Adrenal gland (tissue), 12 donors: ENCODE data around the gene XG. TPM values are rescaled to one million over a fixed set of nuclear protein-coding genes. Genes with fewer than 3 reads are reported as not detected.

Experiments used
- DNase-seq, 7 donors: peaks; one replicate each; pipeline ENCODE4 v3.0.0-alpha.2; 2019 to 2020
- H3K27ac ChIP-seq, 5 donors: fragments of 200-600 bp; sonication (generic) in 4 of 5; 1 replicate in 3 of 5; 2 replicates in 2 of 5; pipeline versions ENCODE4 v1.5.1 to v1.8.0; 2016 to 2020; ENCODE audit warnings: mild to moderate bottlenecking in 1 of 5
- H3K27me3 ChIP-seq: fragments of 200-600 bp; 2 replicates; pipeline ENCODE4 v1.8.0; 2021
- H3K36me3 ChIP-seq, 2 donors: fragments of 200-600 bp; replicated peaks in 1 of 2; 1 replicate in 1 of 2; 2 replicates in 1 of 2; pipeline versions ENCODE4 v1.5.1 to v1.8.0; 2018 to 2022
- H3K4me1 ChIP-seq, 2 donors: fragments of 200-600 bp; replicated peaks in 1 of 2; 1 replicate in 1 of 2; 2 replicates in 1 of 2; pipeline versions ENCODE4 v1.5.1 to v1.8.0; 2018 to 2021
- H3K4me3 ChIP-seq, 4 donors: fragments of 200-600 bp; sonication (generic) in 3 of 4; one replicate each; pipeline ENCODE4 v1.5.1; 2016 to 2018
- H3K9me3 ChIP-seq, 3 donors: fragments of 200-600 bp; sonication (generic) in 1 of 3; replicated peaks in 1 of 3; 1 replicate in 2 of 3; 2 replicates in 1 of 3; pipeline versions ENCODE4 v1.5.1 to v1.8.0; 2016 to 2021
- POLR2A ChIP-seq, 2 donors: fragments of 450-650 bp; IDR thresholded peaks; one replicate each; pipeline ENCODE4 v1.6.1; 2017; ENCODE audit warnings: antibody characterized with exemption in 2 of 2, mild to moderate bottlenecking in 2 of 2, moderate library complexity in 1 of 2
- WGBS, 4 donors: extraction: QIAGEN DNeasy Blood & Tissue Kit in 2 of 4; methylation state at CpG; one replicate each; pipeline versions ENCODE4 v1.1.5 to v1.1.7; 2013 to 2017; 5-methylcytosine and 5-hydroxymethylcytosine counted together
- intact Hi-C, 2 donors: fragments of 100-400 bp; cut with DNase I; formaldehyde crosslinking; loops; one replicate each; pipeline versions ENCODE4 v1.14.1 to v1.15.0; 2022 to 2023
- polyA plus RNA-seq, 3 donors: library from polyadenylated mRNA; stranded (reverse); fragments of 200-250 nt in 2 of 3; fragments of 350-450 nt in 1 of 3; fragmentation: Illumina TruSeq in 1 of 3; extraction: RNeasy Lipid Tissue Mini Kit (QIAGEN cat#74804) in 1 of 3; gene quantifications; one replicate each; pipeline ENCODE4 v1.2.3, GENCODE V29; 2013 to 2014
- total RNA-seq, 9 donors: library from RNA; depleted of rRNA in 4 of 9; stranded (reverse); fragments of >200 nt in 4 of 9; fragments of 120-200 nt in 1 of 9; fragmentation: NEBNext Ultra II Directional in 1 of 9; extraction: Animal tissue kit (Norgen Biotek cat#: 25700) in 1 of 9; gene quantifications; one replicate each; pipeline versions ENCODE4 v1.1.0 to v1.2.4, GENCODE V29; 2013 to 2023
- TF ChIP-seq, protein P1 (sequence below), 6 experiments: fragments of 450-650 bp in 4 of 6; fragments of 200-600 bp in 2 of 6; sonication (generic) in 1 of 6; IDR thresholded peaks; 1 replicate in 5 of 6; 2 replicates in 1 of 6; pipeline versions ENCODE4 v1.5.1 to v1.8.0; 2016 to 2021; ENCODE audit warnings: antibody characterized with exemption in 6 of 6, mild to moderate bottlenecking in 2 of 6, moderate library complexity in 1 of 6
- donor health status: healthy with polysubstance abuse.
- donor health status: Bipolar disorder and iron deficiency.
- donor health status: DM: yes; HTN: yes; CAD: no.
- donor health status: DM: no; HTN: no; CAD: no.
- donor health status: DM: no; HTN: no; CAD: no.
- donor health status: DM: yes; HTN: yes; CAD: no.

XG gene
- total and polyA plus RNA-seq, 12 donors: 0.06 to 0.07 TPM; not detected in 10

- TF ChIP-seq, protein P1, sequence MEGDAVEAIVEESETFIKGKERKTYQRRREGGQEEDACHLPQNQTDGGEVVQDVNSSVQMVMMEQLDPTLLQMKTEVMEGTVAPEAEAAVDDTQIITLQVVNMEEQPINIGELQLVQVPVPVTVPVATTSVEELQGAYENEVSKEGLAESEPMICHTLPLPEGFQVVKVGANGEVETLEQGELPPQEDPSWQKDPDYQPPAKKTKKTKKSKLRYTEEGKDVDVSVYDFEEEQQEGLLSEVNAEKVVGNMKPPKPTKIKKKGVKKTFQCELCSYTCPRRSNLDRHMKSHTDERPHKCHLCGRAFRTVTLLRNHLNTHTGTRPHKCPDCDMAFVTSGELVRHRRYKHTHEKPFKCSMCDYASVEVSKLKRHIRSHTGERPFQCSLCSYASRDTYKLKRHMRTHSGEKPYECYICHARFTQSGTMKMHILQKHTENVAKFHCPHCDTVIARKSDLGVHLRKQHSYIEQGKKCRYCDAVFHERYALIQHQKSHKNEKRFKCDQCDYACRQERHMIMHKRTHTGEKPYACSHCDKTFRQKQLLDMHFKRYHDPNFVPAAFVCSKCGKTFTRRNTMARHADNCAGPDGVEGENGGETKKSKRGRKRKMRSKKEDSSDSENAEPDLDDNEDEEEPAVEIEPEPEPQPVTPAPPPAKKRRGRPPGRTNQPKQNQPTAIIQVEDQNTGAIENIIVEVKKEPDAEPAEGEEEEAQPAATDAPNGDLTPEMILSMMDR (IDR thresholded peaks at IDR 0.05): no peak
- TF ChIP-seq POLR2A (IDR thresholded peaks at IDR 0.05): no peak
- H3K36me3 ChIP-seq: peaks cover 0 to 18% of the 10 kb centered on the region in 2 donors
- WGBS, 4 donors: 86 to 91% (median 87%) methylated on average over 6 of the region's 6 CpGs
- peaks cover 0 to 11% of the 10 kb centered on the region in 2 donors for H3K4me1 ChIP-seq
- DNase-seq: no peak
- no peaks in the 10 kb centered on the region for H3K9me3 ChIP-seq
- no peaks in the 10 kb centered on the region for H3K27me3 ChIP-seq
- H3K27ac ChIP-seq: no peak overlapping the region
- intact Hi-C loops: no loop called here
- no peak overlapping the region for H3K4me3 ChIP-seq
Measured at GRCh38 chrX:2714551-2714950, 37.3 kb upstream of the XG start.

DNA sequence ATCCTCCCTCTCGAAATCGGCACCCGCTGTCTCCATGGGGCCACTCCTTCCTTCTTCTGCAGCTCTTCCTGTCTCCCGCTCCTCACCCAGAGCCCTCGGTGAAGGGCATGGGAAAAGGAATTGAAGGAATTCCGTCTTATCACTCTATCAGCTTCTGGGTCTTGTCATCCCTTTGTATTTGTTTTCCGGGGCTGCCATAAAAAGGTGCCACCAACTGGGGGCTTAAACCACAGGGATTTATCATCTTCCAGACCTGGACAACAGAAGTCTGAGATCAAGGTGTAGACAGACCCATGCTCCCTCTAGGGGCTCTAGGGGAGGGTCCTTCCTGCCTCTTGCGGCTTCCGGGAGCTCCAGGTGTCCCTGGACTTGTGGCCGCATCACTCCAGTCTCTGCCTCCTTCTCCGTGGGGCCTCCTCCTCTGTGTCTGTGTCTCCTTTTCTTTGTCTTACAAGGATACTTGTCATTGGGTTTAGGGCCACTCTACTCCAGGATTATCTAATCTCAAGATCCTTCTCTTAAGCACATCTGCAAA is 36.7 kb upstream of the XG start:
- H3K27ac ChIP-seq: no peak overlapping the region
- peaks cover 0 to 5% of the 10 kb centered on the region in 2 donors for H3K4me1 ChIP-seq
- peaks cover 0 to 18% of the 10 kb centered on the region in 2 donors for H3K36me3 ChIP-seq
- no peak for DNase-seq
- no peaks in the 10 kb centered on the region for H3K9me3 ChIP-seq
- H3K4me3 ChIP-seq: no peak overlapping the region
- H3K27me3 ChIP-seq: no peaks in the 10 kb centered on the region
- no peak for TF ChIP-seq POLR2A (IDR thresholded peaks at IDR 0.05)
- TF ChIP-seq, protein P1 (IDR thresholded peaks at IDR 0.05): no peak
- intact Hi-C loops: no loop called here
- 83 to 90% (median 88%) methylated on average over 11 of the region's 11 CpGs for WGBS, 4 donors

- Histone ChIP-seq H3K4me1 (no peaks in the 10 kb centered on the region), H3K27me3 (no peaks in the 10 kb centered on the region), H3K4me3 (no peak overlapping the region), H3K27ac (no peak overlapping the region), H3K36me3 (peaks cover 0 to 18% of the 10 kb centered on the region in 2 donors), H3K9me3 (no peaks in the 10 kb centered on the region)
- no peak for DNase-seq
- 72 to 79% (median 72%) methylated on average over 5 of the region's 5 CpGs for WGBS, 4 donors
- TF ChIP-seq, protein P1 (IDR thresholded peaks at IDR 0.05): no peak
- no peak for TF ChIP-seq POLR2A (IDR thresholded peaks at IDR 0.05)
- intact Hi-C loops: no loop called here
Measured at GRCh38 chrX:2717312-2717711, 34.5 kb upstream of the XG start.

- no peak for TF ChIP-seq POLR2A (IDR thresholded peaks at IDR 0.05)
- TF ChIP-seq, protein P1 (IDR thresholded peaks at IDR 0.05): no peak
- Histone ChIP-seq H3K27me3 (no peaks in the 10 kb centered on the region), H3K9me3 (no peaks in the 10 kb centered on the region), H3K36me3 (peaks cover 0 to 32% of the 10 kb centered on the region in 2 donors), H3K4me3 (no peak overlapping the region), H3K4me1 (no peaks in the 10 kb centered on the region), H3K27ac (no peak overlapping the region)
- intact Hi-C loops: no loop called here
- 90 to 98% (median 93%) methylated on average over 2 of the region's 2 CpGs for WGBS, 4 donors
- DNase-seq: no peak
Measured at GRCh38 chrX:2718821-2719220, 33.0 kb upstream of the XG start.
